NB4 (cell line): Measurements from ENCODE around the gene PRG3.

Source experiments
- POLR2A ChIP-seq: IDR thresholded peaks from 2 replicates; pipeline ENCODE4 v1.6.1; 2011; ENCODE audit warnings: mild to moderate bottlenecking; ENCODE audit not compliant: insufficient read length; ENCODE audit errors: extremely low read depth
- TF ChIP-seq, protein P1 (sequence below): IDR thresholded peaks from one replicate; pipeline ENCODE4 v1.5.1; 2012; ENCODE audit warnings: low read depth, low read length
- TF ChIP-seq, protein P2 (sequence below): IDR thresholded peaks from 2 replicates; pipeline ENCODE4 v1.6.1; 2011; ENCODE audit warnings: low read depth, low read length

DNA sequence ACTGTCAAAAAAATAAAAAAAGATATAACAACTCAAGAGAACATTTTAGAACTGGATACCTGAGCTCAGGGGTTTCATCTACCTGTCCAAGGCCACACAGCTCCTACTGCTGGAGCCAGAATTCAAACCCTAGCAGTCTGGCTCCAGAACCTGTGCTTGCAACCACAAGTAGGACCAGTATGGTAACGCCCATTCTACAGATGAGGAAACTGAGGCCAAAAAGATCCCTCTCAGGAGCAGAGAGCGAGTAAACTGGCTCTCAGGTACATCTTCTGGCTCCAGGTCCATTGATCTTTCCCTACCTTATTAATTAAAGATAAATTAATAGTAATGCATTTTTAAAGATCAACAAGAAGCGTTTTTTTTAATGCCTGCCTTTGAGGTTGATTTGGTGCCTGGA, 23.6 kb downstream of the PRG3 start:
- TF ChIP-seq, protein P1, sequence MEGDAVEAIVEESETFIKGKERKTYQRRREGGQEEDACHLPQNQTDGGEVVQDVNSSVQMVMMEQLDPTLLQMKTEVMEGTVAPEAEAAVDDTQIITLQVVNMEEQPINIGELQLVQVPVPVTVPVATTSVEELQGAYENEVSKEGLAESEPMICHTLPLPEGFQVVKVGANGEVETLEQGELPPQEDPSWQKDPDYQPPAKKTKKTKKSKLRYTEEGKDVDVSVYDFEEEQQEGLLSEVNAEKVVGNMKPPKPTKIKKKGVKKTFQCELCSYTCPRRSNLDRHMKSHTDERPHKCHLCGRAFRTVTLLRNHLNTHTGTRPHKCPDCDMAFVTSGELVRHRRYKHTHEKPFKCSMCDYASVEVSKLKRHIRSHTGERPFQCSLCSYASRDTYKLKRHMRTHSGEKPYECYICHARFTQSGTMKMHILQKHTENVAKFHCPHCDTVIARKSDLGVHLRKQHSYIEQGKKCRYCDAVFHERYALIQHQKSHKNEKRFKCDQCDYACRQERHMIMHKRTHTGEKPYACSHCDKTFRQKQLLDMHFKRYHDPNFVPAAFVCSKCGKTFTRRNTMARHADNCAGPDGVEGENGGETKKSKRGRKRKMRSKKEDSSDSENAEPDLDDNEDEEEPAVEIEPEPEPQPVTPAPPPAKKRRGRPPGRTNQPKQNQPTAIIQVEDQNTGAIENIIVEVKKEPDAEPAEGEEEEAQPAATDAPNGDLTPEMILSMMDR = no peak
- no peak for TF ChIP-seq POLR2A
- TF ChIP-seq, protein P2, sequence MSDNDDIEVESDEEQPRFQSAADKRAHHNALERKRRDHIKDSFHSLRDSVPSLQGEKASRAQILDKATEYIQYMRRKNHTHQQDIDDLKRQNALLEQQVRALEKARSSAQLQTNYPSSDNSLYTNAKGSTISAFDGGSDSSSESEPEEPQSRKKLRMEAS = no peak
